Liver (tissue), 9 donors: Measurements from ENCODE around the gene ANKRD6. TPM values are rescaled to one million over a fixed set of nuclear protein-coding genes. Genes with fewer than 3 reads are reported as not detected.

ENCODE experiments used
- DNase-seq: peaks from one replicate; pipeline ENCODE4 v3.0.0-alpha.2; 2017; ENCODE audit warnings: low spot score
- H3K27ac ChIP-seq, 2 donors: one replicate each; pipeline ENCODE4 v1.7.0; 2013; ENCODE audit warnings: inconsistent platforms in 2 of 2, low read length in 2 of 2, control low read depth in 1 of 2, low read depth in 1 of 2, mild to moderate bottlenecking in 1 of 2
- H3K27me3 ChIP-seq, 4 donors: one replicate each; pipeline versions ENCODE4 v1.6.1 to v1.7.0; 2013; ENCODE audit warnings: low read length in 3 of 4, inconsistent platforms in 1 of 4, mild to moderate bottlenecking in 1 of 4, moderate library complexity in 1 of 4; ENCODE audit not compliant: control insufficient read depth in 4 of 4, insufficient read depth in 4 of 4
- H3K36me3 ChIP-seq, 4 donors: one replicate each; pipeline versions ENCODE4 v1.6.1 to v1.7.0; 2013; ENCODE audit warnings: low read length in 3 of 4, mild to moderate bottlenecking in 3 of 4, low read depth in 1 of 4, moderate library complexity in 1 of 4; ENCODE audit not compliant: control insufficient read depth in 4 of 4, insufficient read depth in 3 of 4
- H3K4me1 ChIP-seq, 4 donors: one replicate each; pipeline versions ENCODE4 v1.6.1 to v1.7.0; 2013; ENCODE audit warnings: low read length in 3 of 4, mild to moderate bottlenecking in 3 of 4, moderate library complexity in 1 of 4; ENCODE audit not compliant: control insufficient read depth in 4 of 4, insufficient read depth in 4 of 4
- H3K4me3 ChIP-seq, 3 donors: one replicate each; pipeline versions ENCODE4 v1.6.1 to v1.7.0; 2013; ENCODE audit warnings: low read length in 3 of 3, control low read depth in 1 of 3, low read depth in 1 of 3, mild to moderate bottlenecking in 1 of 3
- H3K9ac ChIP-seq, 2 donors: one replicate each; pipeline ENCODE4 v1.7.0; 2013; ENCODE audit warnings: low read length in 2 of 2, mild to moderate bottlenecking in 2 of 2, moderate library complexity in 2 of 2, control low read depth in 1 of 2, low read depth in 1 of 2
- H3K9me3 ChIP-seq, 4 donors: one replicate each; pipeline versions ENCODE4 v1.6.1 to v1.7.0; 2013; ENCODE audit warnings: low read length in 3 of 4; ENCODE audit not compliant: control insufficient read depth in 4 of 4
- ATF3 ChIP-seq: IDR thresholded peaks from 2 replicates; pipeline ENCODE4 v1.6.1; 2016; ENCODE audit warnings: antibody characterized with exemption
- CTCF ChIP-seq: fragments of 150-350 bp; IDR thresholded peaks from 2 replicates; pipeline ENCODE4 v1.5.1; 2017; ENCODE audit warnings: improper control_type of control experiment, low read depth, low read length; ENCODE audit not compliant: missing input control
- FOXA1 ChIP-seq: IDR thresholded peaks from 2 replicates; pipeline ENCODE4 v1.6.1; 2016; ENCODE audit warnings: antibody characterized with exemption
- FOXA2 ChIP-seq: IDR thresholded peaks from 2 replicates; pipeline ENCODE4 v1.6.1; 2016; ENCODE audit warnings: antibody characterized with exemption
- GABPA ChIP-seq, 2 donors: IDR thresholded peaks in 1 of 2; conservative IDR thresholded peaks in 1 of 2; 2 replicates each; pipeline ENCODE4 v1.6.1; 2016; ENCODE audit warnings: antibody characterized with exemption in 2 of 2, mild to moderate bottlenecking in 1 of 2, moderate library complexity in 1 of 2
- HNF4A ChIP-seq, 2 donors: conservative IDR thresholded peaks; 2 replicates each; pipeline ENCODE4 v1.6.1; 2016; ENCODE audit warnings: antibody characterized with exemption in 2 of 2, mild to moderate bottlenecking in 2 of 2
- HNF4G ChIP-seq: IDR thresholded peaks from 2 replicates; pipeline ENCODE4 v1.6.1; 2016; ENCODE audit warnings: antibody characterized with exemption
- JUND ChIP-seq, 2 donors: IDR thresholded peaks; 2 replicates each; pipeline ENCODE4 v1.6.1; 2016; ENCODE audit warnings: antibody characterized with exemption in 2 of 2
- MAX ChIP-seq: IDR thresholded peaks from 2 replicates; pipeline ENCODE4 v1.6.1; 2016; ENCODE audit warnings: antibody characterized with exemption
- NR2F2 ChIP-seq: IDR thresholded peaks from 2 replicates; pipeline ENCODE4 v1.6.1; 2016; ENCODE audit warnings: antibody characterized with exemption
- RAD21 ChIP-seq, 2 donors: IDR thresholded peaks; 2 replicates each; pipeline ENCODE4 v1.6.1; 2016; ENCODE audit warnings: antibody characterized with exemption in 2 of 2, mild to moderate bottlenecking in 2 of 2
- REST ChIP-seq: IDR thresholded peaks from 2 replicates; pipeline ENCODE4 v1.6.1; 2016; ENCODE audit warnings: antibody characterized with exemption, mild to moderate bottlenecking
- RXRA ChIP-seq, 2 donors: IDR thresholded peaks; 2 replicates each; pipeline ENCODE4 v1.6.1; 2017 to 2018; ENCODE audit warnings: antibody characterized with exemption in 2 of 2, mild to moderate bottlenecking in 1 of 2
- YY1 ChIP-seq: IDR thresholded peaks from 2 replicates; pipeline ENCODE4 v1.6.1; 2016; ENCODE audit warnings: antibody characterized with exemption, mild to moderate bottlenecking
- ZBTB33 ChIP-seq: IDR thresholded peaks from 2 replicates; pipeline ENCODE4 v1.6.1; 2016; ENCODE audit warnings: antibody characterized with exemption
- WGBS: extraction: QIAGEN DNeasy Blood & Tissue Kit; methylation state at CpG from one replicate; pipeline ENCODE4 v1.1.7; 2013; 5-methylcytosine and 5-hydroxymethylcytosine counted together
- polyA plus RNA-seq, 2 donors: library from polyadenylated mRNA; stranded (reverse) in 1 of 2; unstranded in 1 of 2; fragments of 200-250 nt in 1 of 2; fragments of >200 nt in 1 of 2; fragmentation: Nextera tagmentation in 1 of 2; extraction: Ambion mirVana in 1 of 2; gene quantifications; one replicate each; pipeline versions ENCODE4 v1.2.1 to v1.2.3, GENCODE V29; 2013 to 2015
- total RNA-seq, 2 donors: library from RNA; depleted of rRNA; stranded (reverse); fragments of >200 nt; gene quantifications; one replicate each; pipeline ENCODE4 v1.2.3, GENCODE V29; 2014
- donor health status: healthy.
- donor health status: healthy.
- donor health status: healthy.
- donor health status: healthy.
- donor health status: healthy.

The ANKRD6 gene
- total and polyA plus RNA-seq, 4 donors, result 2.9 to 9.2 (median 3.8) TPM

GRCh38 chr6:89449193-89449592 is 16.2 kb downstream of the ANKRD6 start:
- Histone ChIP-seq H3K9me3 (no peaks in the 10 kb centered on the region), H3K9ac (no peak overlapping the region), H3K4me1 (peaks cover 0 to 2% (median 0%) of the 10 kb centered on the region in 4 donors), H3K4me3 (no peak overlapping the region), H3K27ac (no peak overlapping the region), H3K36me3 (no peaks in the 10 kb centered on the region), H3K27me3 (no peaks in the 10 kb centered on the region)
- TF ChIP-seq FOXA1, result no peak
- no peak for TF ChIP-seq YY1
- TF ChIP-seq JUND (IDR thresholded peaks at IDR 0.05), result no peak
- TF ChIP-seq RXRA (IDR thresholded peaks at IDR 0.05), result no peak
- no peak for TF ChIP-seq GABPA (IDR thresholded peaks at IDR 0.05 in 1 of 2, conservative IDR thresholded peaks at IDR 0.05 in 1 of 2)
- DNase-seq, result no peak
- 58% methylated on average over 1 of the region's 1 CpG for WGBS

- no peak overlapping the region for H3K27ac ChIP-seq
- H3K36me3 ChIP-seq, result no peaks in the 10 kb centered on the region
- H3K4me3 ChIP-seq, result no peak overlapping the region
- no peaks in the 10 kb centered on the region for H3K27me3 ChIP-seq
- H3K9ac ChIP-seq, result no peak overlapping the region
- H3K4me1 ChIP-seq, result no peaks in the 10 kb centered on the region
- no peak for TF ChIP-seq FOXA2
- TF ChIP-seq MAX, result no peak
- TF ChIP-seq CTCF, result no peak
- TF ChIP-seq HNF4A (conservative IDR thresholded peaks at IDR 0.05), result no peak
- no peak for TF ChIP-seq YY1
- no peak for TF ChIP-seq REST
- WGBS, result 94% methylated on average over 1 of the region's 1 CpG
- H3K9me3 ChIP-seq, result no peaks in the 10 kb centered on the region
- no peak for DNase-seq
These were observed 19.3 kb downstream of the ANKRD6 start for GRCh38 chr6:89452281-89452680.

GRCh38 chr6:89454300-89454699 is 21.3 kb downstream of the ANKRD6 start:
- Histone ChIP-seq H3K27me3 (no peaks in the 10 kb centered on the region), H3K27ac (no peak overlapping the region), H3K9me3 (no peaks in the 10 kb centered on the region), H3K9ac (no peak overlapping the region), H3K36me3 (no peaks in the 10 kb centered on the region), H3K4me1 (no peaks in the 10 kb centered on the region), H3K4me3 (no peak overlapping the region)
- TF ChIP-seq GABPA (IDR thresholded peaks at IDR 0.05 in 1 of 2, conservative IDR thresholded peaks at IDR 0.05 in 1 of 2) (no peak), REST (no peak), JUND (IDR thresholded peaks at IDR 0.05) (no peak), FOXA2 (no peak), RXRA (IDR thresholded peaks at IDR 0.05) (no peak), ZBTB33 (no peak), HNF4G (no peak), ATF3 (no peak), FOXA1 (no peak), HNF4A (conservative IDR thresholded peaks at IDR 0.05) (no peak), YY1 (no peak), RAD21 (IDR thresholded peaks at IDR 0.05) (no peak), NR2F2 (no peak)
- WGBS, result 88% methylated on average over 2 of the region's 2 CpGs
- DNase-seq, result no peak
